ENCODE results near the gene SLC2A10.

GRCh38 chr20:46765506-46766120 is 56.2 kb downstream of the SLC2A10 start:
- TF ChIP-seq CTCF (conservative IDR thresholded peaks at IDR 0.05; ENCODE audit: low read depth, low read length), result no peak
- TF ChIP-seq EZH2 (IDR thresholded peaks at IDR 0.05; ENCODE audit: borderline replicate concordance, low read depth, low read length, poor library complexity, severe bottlenecking), result no peak
